Measurements from ENCODE around the gene HOXC10. TPM values are rescaled to one million over a fixed set of nuclear protein-coding genes. Genes with fewer than 3 reads are reported as not detected.

The HOXC10 gene
- total RNA-seq, 2 experiments from 2014 or later = not detected

DNA sequence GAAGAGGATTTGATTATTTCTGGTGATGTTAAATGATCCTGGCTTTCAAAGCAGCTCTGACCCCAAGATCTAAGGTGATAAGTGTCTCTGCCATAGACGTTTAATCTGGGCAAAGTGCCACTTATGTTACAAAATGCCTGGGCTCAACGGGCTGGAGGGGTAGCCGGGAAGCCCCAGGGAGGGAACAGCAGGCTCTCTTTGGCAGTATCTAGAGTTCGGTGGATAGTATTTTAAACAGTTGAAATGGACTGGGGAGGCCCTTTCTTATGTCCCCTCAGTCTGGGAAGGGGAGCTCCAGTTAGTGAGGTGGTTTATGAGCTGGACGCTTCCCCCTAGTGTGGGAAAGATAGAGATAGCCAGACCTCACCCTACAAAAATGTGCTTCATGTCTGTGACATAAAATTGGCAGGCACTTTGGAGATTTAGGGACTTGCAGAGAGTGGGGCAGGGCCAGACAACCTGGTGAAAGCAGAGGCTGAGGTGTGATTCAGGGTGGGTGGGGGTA is 17.5 kb upstream of the HOXC10 start:
- CTCF ChIA-PET = interaction anchor here (1.2 to 1.4 kb wide), 3 partner anchors 38 to 66 kb away, joined by 3 to 5 read pairs (median 5); partner anchors contain the start of gene HOXC5
- H3K27me3 Mint-ChIP-seq = peaks cover 93% of the 10 kb centered on the region
- ATAC-seq = no peak
- H3K27ac Mint-ChIP-seq = no peak overlapping the region
- H3K36me3 Mint-ChIP-seq (ENCODE audit: low read depth) = peaks cover 3% of the 10 kb centered on the region
- peaks cover 1% of the 10 kb centered on the region for H3K9me3 Mint-ChIP-seq
- peaks cover 25% of the 10 kb centered on the region for H3K4me1 Mint-ChIP-seq (ENCODE audit: low read depth)
- no peak for DNase-seq
- POLR2A ChIA-PET = no interaction called here
- intact Hi-C loops (cut with micrococcal nuclease) = no loop called here
- TF ChIP-seq, protein P1, sequence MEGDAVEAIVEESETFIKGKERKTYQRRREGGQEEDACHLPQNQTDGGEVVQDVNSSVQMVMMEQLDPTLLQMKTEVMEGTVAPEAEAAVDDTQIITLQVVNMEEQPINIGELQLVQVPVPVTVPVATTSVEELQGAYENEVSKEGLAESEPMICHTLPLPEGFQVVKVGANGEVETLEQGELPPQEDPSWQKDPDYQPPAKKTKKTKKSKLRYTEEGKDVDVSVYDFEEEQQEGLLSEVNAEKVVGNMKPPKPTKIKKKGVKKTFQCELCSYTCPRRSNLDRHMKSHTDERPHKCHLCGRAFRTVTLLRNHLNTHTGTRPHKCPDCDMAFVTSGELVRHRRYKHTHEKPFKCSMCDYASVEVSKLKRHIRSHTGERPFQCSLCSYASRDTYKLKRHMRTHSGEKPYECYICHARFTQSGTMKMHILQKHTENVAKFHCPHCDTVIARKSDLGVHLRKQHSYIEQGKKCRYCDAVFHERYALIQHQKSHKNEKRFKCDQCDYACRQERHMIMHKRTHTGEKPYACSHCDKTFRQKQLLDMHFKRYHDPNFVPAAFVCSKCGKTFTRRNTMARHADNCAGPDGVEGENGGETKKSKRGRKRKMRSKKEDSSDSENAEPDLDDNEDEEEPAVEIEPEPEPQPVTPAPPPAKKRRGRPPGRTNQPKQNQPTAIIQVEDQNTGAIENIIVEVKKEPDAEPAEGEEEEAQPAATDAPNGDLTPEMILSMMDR (IDR thresholded peaks at IDR 0.05) = no peak
- no peak overlapping the region for H3K4me3 Mint-ChIP-seq

DNA sequence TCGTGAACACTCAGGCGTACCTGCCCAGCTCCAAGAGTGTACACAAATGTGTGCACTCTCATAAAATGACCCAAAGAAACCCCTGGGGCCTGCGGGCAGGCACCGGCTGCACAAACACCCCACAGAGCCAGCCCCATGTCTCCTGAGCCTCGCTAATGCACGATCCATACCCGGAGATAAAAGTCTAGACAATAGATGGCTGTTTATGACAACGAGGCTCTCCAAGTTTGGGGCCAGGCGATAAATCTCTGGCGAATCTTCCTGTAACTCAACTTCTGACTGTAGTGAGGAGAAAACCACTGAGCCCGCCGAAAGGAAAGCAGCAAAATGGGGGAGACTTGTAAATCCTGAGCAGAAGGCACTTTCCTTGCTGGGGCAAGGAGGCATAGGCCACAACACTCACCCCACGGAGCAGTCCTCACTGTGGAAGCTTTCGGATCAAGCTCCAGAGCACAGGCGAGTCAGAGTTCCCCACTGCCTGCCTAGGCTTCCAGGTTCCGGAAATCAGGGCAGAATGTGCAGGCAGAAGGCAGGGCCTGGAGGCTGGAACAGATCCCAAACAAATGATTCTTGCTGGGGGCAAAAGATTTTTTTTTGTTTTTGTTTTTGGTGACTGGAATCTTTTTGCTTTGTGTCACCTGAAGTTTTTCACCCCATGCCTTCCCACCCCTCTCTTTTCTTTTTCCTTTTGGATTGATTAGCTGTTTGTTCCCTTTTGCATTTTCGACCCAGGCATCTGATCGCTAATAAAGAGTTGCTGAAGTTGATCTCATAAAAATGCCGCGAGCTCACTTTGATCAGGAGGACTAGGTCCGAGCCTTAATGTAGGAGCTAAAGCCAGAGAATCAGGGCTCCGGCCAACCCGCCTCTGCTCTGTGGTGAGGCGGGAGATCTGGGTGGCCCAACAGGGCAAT is 16.5 kb upstream of the HOXC10 start:
- POLR2A ChIA-PET = no interaction called here
- CTCF ChIA-PET = interaction anchor here (0.8 to 1.4 kb wide), 3 partner anchors 17 to 65 kb away, joined by 3 read pairs; partner anchors contain the start of gene HOXC5
- Mint-ChIP-seq H3K36me3 (ENCODE audit: low read depth) (peaks cover 6% of the 10 kb centered on the region), H3K27me3 (peaks cover 93% of the 10 kb centered on the region), H3K27ac (no peak overlapping the region), H3K4me1 (ENCODE audit: low read depth) (peaks cover 25% of the 10 kb centered on the region), H3K9me3 (peaks cover 4% of the 10 kb centered on the region), H3K4me3 (no peak overlapping the region)
- no peak for DNase-seq
- intact Hi-C loops (cut with micrococcal nuclease) = no loop called here
- no peak for ATAC-seq
- TF ChIP-seq, protein P1 (IDR thresholded peaks at IDR 0.05) = no peak

DNA sequence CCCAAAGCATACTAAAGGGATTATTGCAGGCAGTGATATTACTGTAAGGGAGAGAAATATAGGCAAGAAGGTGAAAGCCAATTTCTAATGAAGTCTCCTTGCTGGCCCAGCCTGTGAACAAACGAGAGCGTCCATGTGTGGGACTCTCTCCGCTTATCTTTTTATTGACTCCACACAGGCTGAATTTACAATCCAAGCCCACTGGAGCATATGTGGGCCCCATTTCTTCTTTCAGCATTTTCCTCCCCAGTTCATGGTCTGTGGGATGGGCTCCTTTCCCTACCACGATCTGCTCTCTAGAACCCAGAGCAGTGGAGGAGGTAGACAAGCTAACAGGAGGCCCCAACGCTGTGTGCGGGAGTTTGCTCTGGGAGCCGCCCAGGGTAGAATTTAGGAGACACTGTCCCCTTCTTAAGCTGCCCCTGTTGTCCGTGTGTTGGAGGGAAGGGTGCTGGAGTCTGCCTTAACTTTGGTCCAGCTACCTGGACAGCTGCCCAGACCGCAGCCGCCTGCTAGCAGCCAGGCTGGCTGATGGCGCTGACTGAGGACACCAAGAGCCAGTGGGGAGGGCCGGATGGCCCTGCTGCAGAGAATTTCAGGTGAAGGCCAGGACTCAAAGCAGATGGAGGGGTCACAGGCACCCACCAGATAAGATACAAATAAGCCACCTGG is 15.2 kb upstream of the HOXC10 start:
- intact Hi-C loops (cut with micrococcal nuclease) = loop anchor here (5.0 kb wide), 1 partner anchor 32 kb away; the partner anchor contains the start of gene HOXC13
- H3K27ac Mint-ChIP-seq = no peak overlapping the region
- peaks cover 4% of the 10 kb centered on the region for H3K9me3 Mint-ChIP-seq
- H3K27me3 Mint-ChIP-seq = peaks cover 87% of the 10 kb centered on the region
- H3K4me1 Mint-ChIP-seq (ENCODE audit: low read depth) = peaks cover 18% of the 10 kb centered on the region
- CTCF ChIA-PET = interaction anchor here (0.9 to 1.0 kb wide), 2 partner anchors 11 to 236 kb away, joined by 3 read pairs; no protein-coding TSS in a partner anchor
- TF ChIP-seq, protein P1 (IDR thresholded peaks at IDR 0.05) = no peak
- ATAC-seq (no peak), DNase-seq (no peak)
- no peak overlapping the region for H3K4me3 Mint-ChIP-seq
- POLR2A ChIA-PET = no interaction called here
- peaks cover 4% of the 10 kb centered on the region for H3K36me3 Mint-ChIP-seq (ENCODE audit: low read depth)

DNA sequence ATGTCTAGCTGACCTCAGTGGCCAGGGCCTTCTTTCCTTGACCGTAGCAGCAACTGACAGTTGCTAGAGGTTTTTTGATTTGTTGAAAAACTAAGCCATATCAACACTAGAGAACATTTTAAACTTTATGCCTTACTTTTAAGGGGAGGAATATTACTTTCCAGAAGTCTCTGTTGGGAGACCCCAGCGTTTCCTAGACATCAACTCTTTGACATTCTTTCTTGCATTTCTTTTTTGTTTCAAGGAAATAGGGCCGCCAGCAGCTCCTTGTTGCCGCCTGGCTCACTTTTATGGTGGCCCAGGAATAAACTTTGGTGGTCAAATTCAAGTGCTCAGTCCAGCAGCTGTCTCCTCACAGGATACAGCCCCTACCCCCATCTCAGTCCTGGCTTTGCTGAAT is 14.5 kb upstream of the HOXC10 start:
- H3K27me3 Mint-ChIP-seq = peaks cover 82% of the 10 kb centered on the region
- H3K36me3 Mint-ChIP-seq (ENCODE audit: low read depth) = peaks cover 4% of the 10 kb centered on the region
- TF ChIP-seq, protein P1 (IDR thresholded peaks at IDR 0.05) = no peak
- H3K4me3 Mint-ChIP-seq = no peak overlapping the region
- POLR2A ChIA-PET = no interaction called here
- intact Hi-C loops (cut with micrococcal nuclease) = loop anchor here (5.0 kb wide), 1 partner anchor 33 kb away; the partner anchor contains the start of gene HOXC13
- peaks cover 19% of the 10 kb centered on the region for H3K4me1 Mint-ChIP-seq (ENCODE audit: low read depth)
- DNase-seq (no peak), ATAC-seq (no peak)
- H3K9me3 Mint-ChIP-seq = peaks cover 4% of the 10 kb centered on the region
- no peak overlapping the region for H3K27ac Mint-ChIP-seq
- CTCF ChIA-PET = interaction anchor here (0.9 to 1.0 kb wide), 2 partner anchors 12 to 236 kb away, joined by 3 read pairs; no protein-coding TSS in a partner anchor

Data from activated CD8-positive, alpha-beta T cell treated with anti-CD3 and anti-CD28 coated beads for 36 hours (primary cell).